OCI-LY7 (cell line): ENCODE measurements around the gene CDKN2C. TPM values are rescaled to one million over a fixed set of nuclear protein-coding genes. Genes with fewer than 3 reads are reported as not detected.
A peak's percentile ranks its signal among the peaks of the same experiment; 100 is the strongest.

Experiments used
- BruUV-seq: library from RNA; stranded (reverse); fragments of 400-500 nt; replicated peaks from 2 replicates; lab custom pipeline; 2021; lab: Mats Ljungman, UMichigan
- CTCF ChIA-PET: fragments of 300-600 bp; sonication (Branson Sonifier 250); formaldehyde crosslinking; loops from one replicate; lab custom pipeline; 2022; ENCODE audit warnings: antibody characterized with exemption; ENCODE audit not compliant: unreplicated experiment; lab: Charles Lee
- POLR2A ChIA-PET: fragments of 300-600 bp; sonication (Branson Sonifier 250); formaldehyde crosslinking; loops from one replicate; lab custom pipeline; 2022; ENCODE audit warnings: antibody characterized with exemption; lab: Charles Lee
- DNase-seq: peaks from one replicate; pipeline ENCODE4 v3.0.0-alpha.2; 2015; ENCODE audit warnings: low spot score
- H2AFZ ChIP-seq: fragments of 200-600 bp; sonication (generic), shearing (Covaris generic); 2 replicates; pipeline ENCODE4 v1.6.1; 2014; ENCODE audit warnings: mild to moderate bottlenecking, antibody characterized with exemption, low read length, moderate library complexity
- H3K27ac ChIP-seq: fragments of 200-600 bp; sonication (generic); 2 replicates; pipeline ENCODE4 v1.5.1; 2014; ENCODE audit warnings: mixed run types, low read depth, mild to moderate bottlenecking, moderate library complexity, low read length, inconsistent platforms; ENCODE audit not compliant: poor library complexity, severe bottlenecking
- H3K36me3 ChIP-seq: fragments of 200-600 bp; sonication (generic); 2 replicates; pipeline ENCODE4 v1.6.1; 2014; ENCODE audit warnings: mild to moderate bottlenecking, antibody characterized with exemption, low read length, moderate library complexity, mixed read lengths; ENCODE audit not compliant: insufficient read depth
- H3K4me1 ChIP-seq: fragments of 200-600 bp; sonication (generic); 2 replicates; pipeline ENCODE4 v1.5.1; 2014; ENCODE audit warnings: mild to moderate bottlenecking, low read length; ENCODE audit not compliant: insufficient read depth, poor library complexity, severe bottlenecking
- H3K4me2 ChIP-seq: fragments of 200-600 bp; sonication (generic); 2 replicates; pipeline ENCODE4 v1.6.1; 2014; ENCODE audit warnings: mild to moderate bottlenecking, low read length
- H3K4me3 ChIP-seq: fragments of 200-600 bp; sonication (generic); 2 replicates; pipeline ENCODE4 v1.5.1; 2014; ENCODE audit warnings: mild to moderate bottlenecking, low read depth, low read length; ENCODE audit not compliant: poor library complexity, severe bottlenecking
- H3K79me2 ChIP-seq: fragments of 200-600 bp; sonication (generic); 2 replicates; pipeline ENCODE4 v1.6.1; 2016; ENCODE audit warnings: low read depth, mild to moderate bottlenecking, low read length, moderate library complexity, mixed read lengths; ENCODE audit not compliant: insufficient read depth
- H3K9me2 ChIP-seq: fragments of 200-600 bp; sonication (generic); 2 replicates; pipeline ENCODE4 v1.6.1; 2016; ENCODE audit warnings: mild to moderate bottlenecking, low read length, mixed read lengths; ENCODE audit not compliant: insufficient read depth
- H3K9me3 ChIP-seq: fragments of 200-600 bp; sonication (generic); 2 replicates; pipeline ENCODE4 v1.6.1; 2014; ENCODE audit warnings: mild to moderate bottlenecking, mixed run types, low read length, mixed read lengths
- H4K20me1 ChIP-seq: fragments of 200-600 bp; sonication (generic); 2 replicates; pipeline ENCODE4 v1.6.1; 2014; ENCODE audit warnings: mild to moderate bottlenecking, antibody characterized with exemption, low read length, moderate library complexity, mixed read lengths; ENCODE audit not compliant: insufficient read depth
- CTCF ChIP-seq: fragments of 200-600 bp; sonication (generic); conservative IDR thresholded peaks from 2 replicates; pipeline ENCODE4 v1.5.1; 2014; ENCODE audit warnings: mild to moderate bottlenecking, antibody characterized with exemption, low read length, moderate library complexity, mixed read lengths
- EZH2phosphoT487 ChIP-seq: fragments of 200-600 bp; sonication (generic); IDR thresholded peaks from 2 replicates; pipeline ENCODE4 v1.6.1; 2018; ENCODE audit warnings: low read depth, borderline replicate concordance, mild to moderate bottlenecking, mixed run types, antibody characterized with exemption, low read length, moderate library complexity, mixed read lengths
- intact Hi-C: fragments of 100-400 bp; cut with micrococcal nuclease; formaldehyde crosslinking; loops from one replicate; pipeline ENCODE4 v1.10.0; 2022; ENCODE audit not compliant: unreplicated experiment
- total RNA-seq, 2 experiments: library from RNA; depleted of rRNA in 1 of 2; stranded (reverse); fragments of >200 nt in 1 of 2; shearing (Covaris generic) in 1 of 2; gene quantifications; 2 replicates each; pipeline ENCODE4 v1.2.3, GENCODE V29; 2014 to 2022

CDKN2C gene
- total RNA-seq, 2 experiments from 2014 or later = 46.6 to 71.0 TPM

- H3K9me3 ChIP-seq = no peaks in the 10 kb centered on the region
- H3K79me2 ChIP-seq = peaks cover 47% of the 10 kb centered on the region
- peaks cover 18% of the 10 kb centered on the region; the same call in 1 of the 2 replicates for H4K20me1 ChIP-seq
- intact Hi-C loops = loop anchor here (1.0 to 10.0 kb wide), 4 partner anchors 8 to 906 kb away; partner anchors contain the start of genes EPS15, FAF1 and NRDC
- H2AFZ ChIP-seq = peak overlapping the region; percentile 70
- ChIA-PET CTCF (no interaction called here), POLR2A (interaction anchor here (0.7 to 4.0 kb wide), 7 partner anchors 8 to 346 kb away, joined by 3 to 37 read pairs (median 5); partner anchors contain the start of gene FAF1)
- H3K36me3 ChIP-seq = peaks cover 24% of the 10 kb centered on the region
- no peaks in the 10 kb centered on the region for H3K9me2 ChIP-seq
- H3K4me2 ChIP-seq = peak overlapping the region; percentile 83
- BruUV-seq = no TSS peak
- TF ChIP-seq CTCF (no peak), EZH2phosphoT487 (no peak)
- H3K4me3 ChIP-seq = peak overlapping the region; percentile 88
- peak overlapping the region; percentile 89 for H3K27ac ChIP-seq
- H3K4me1 ChIP-seq = peaks cover 28% of the 10 kb centered on the region
- peak; percentile 69 for DNase-seq
Measured at GRCh38 chr1:50968821-50969610, 1.0 kb upstream of the CDKN2C start.

GRCh38 chr1:50970509-50970887 is 453 bp downstream of the CDKN2C start:
- H3K36me3 ChIP-seq = peaks cover 37% of the 10 kb centered on the region
- H3K9me3 ChIP-seq = no peaks in the 10 kb centered on the region
- peaks cover 18% of the 10 kb centered on the region; the same call in 1 of the 2 replicates for H4K20me1 ChIP-seq
- ChIA-PET POLR2A (interaction anchor here (0.6 to 4.0 kb wide), 8 partner anchors 8 to 517 kb away, joined by 3 to 37 read pairs (median 5); partner anchors contain the start of gene FAF1), CTCF (interaction anchor here (0.5 kb wide), 1 partner anchor 179 kb away, joined by 3 read pairs; no protein-coding TSS in a partner anchor)
- H3K4me1 ChIP-seq = peaks cover 30% of the 10 kb centered on the region
- intact Hi-C loops = no loop called here
- TF ChIP-seq CTCF (no peak), EZH2phosphoT487 (no peak)
- H3K79me2 ChIP-seq = peaks cover 47% of the 10 kb centered on the region
- no peak for DNase-seq
- peak overlapping the region; percentile 83 for H3K4me2 ChIP-seq
- H2AFZ ChIP-seq = no peak overlapping the region; the same call in 1 of the 2 replicates
- H3K9me2 ChIP-seq = no peaks in the 10 kb centered on the region
- TSS peak; percentile 64 for BruUV-seq
- peak overlapping the region; percentile 88 for H3K4me3 ChIP-seq
- H3K27ac ChIP-seq = peak overlapping the region; percentile 89
